Left lobe of liver (tissue), 2 donors: ENCODE measurements around the gene TRIM37. TPM values are rescaled to one million over a fixed set of nuclear protein-coding genes. Genes with fewer than 3 reads are reported as not detected.
"Not testable (repeated sequence)": the region's sequence is repeated elsewhere in the genome, so short reads cannot be mapped to it uniquely, and the experiment has no call there.

Experiments used
- ATAC-seq: fragments of 200-7000 bp; cut with Tn5 transposase; one replicate; pipeline ENCODE4 v1.9.1; 2020; ENCODE audit warnings: mild to moderate bottlenecking, moderate library complexity
- DNase-seq: peaks from one replicate; pipeline ENCODE4 v3.0.0-alpha.2; 2020; ENCODE audit warnings: low spot score
- total RNA-seq: library from RNA; stranded (reverse); gene quantifications from one replicate; pipeline ENCODE4 v1.2.1, GENCODE V29; 2021
- donor health status: DM: no; HTN: no; CAD: no; lungs with moderate emphysema.
- donor health status: DM: no; HTN: yes; CAD: no.

TRIM37 gene
- total RNA-seq, 1 donor from 2014 or later: 11.2 TPM

DNA sequence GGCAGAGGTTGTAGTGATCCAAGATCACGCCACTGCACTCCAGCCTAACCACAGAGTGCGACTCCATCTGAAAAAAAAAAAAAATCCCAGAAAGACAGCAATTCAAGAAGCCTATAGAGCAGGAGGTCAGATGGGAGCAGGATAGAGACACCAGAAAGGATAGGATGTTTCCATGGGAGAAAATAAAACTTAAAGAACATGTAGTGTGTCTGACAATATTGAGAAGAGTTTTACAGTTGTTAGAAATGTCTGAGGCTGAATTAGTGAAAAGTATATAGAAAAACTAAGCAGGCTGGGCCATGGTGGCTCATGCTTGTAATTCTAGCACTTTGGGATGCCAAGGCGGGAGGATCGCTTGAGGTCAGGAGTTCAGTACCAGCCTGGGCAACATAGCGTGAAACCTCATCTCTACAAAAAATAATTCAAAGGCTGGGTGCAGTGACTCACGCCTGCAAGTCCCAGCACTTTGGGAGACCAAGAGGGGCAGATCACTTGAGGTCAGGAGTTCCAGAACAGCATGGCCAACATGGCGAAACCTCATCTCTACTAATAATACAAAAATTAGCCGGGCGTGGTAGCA lies 15.3 kb upstream of the TRIM37 start:
- ATAC-seq (no peak), DNase-seq (no peak)

DNA sequence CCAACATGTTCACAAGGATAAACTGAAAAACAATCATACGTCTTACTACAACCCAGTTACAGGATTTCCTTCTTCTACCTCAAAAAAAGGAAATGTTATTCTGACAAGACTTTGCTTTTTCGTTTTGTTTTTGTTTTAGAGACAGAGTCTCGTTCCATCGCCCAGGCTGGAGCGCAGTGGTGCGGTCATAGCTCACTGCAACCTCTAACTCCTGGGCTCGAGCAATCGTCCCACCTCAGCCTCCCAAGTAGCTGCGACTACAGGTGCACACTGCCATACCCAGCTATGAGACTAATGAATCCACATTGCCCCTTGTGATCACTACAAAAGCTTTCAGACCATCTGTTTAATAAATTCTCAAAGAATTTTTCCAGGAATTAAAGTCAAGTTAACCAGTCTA lies 8.8 kb upstream of the TRIM37 start:
- ATAC-seq (no peak), DNase-seq (no peak)

DNA sequence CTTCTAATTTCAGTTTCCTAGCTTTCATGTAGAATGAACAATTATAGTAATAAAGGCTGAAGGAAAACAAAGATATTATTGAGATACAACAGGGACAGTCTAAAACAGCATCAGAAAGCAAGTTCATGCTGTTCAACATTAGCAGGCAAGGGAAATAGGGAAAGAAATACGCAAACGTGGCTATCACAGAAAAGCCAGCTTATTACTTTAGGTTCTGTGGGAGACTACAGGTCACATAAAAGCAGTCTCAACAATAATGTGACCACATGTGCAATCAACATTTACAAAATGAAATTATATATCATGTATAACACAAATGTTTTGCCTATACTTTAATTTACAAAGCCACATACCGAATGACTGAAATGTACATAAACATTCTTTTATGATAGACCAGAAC lies 4.9 kb upstream of the TRIM37 start:
- no peak for ATAC-seq
- DNase-seq: no peak

DNA sequence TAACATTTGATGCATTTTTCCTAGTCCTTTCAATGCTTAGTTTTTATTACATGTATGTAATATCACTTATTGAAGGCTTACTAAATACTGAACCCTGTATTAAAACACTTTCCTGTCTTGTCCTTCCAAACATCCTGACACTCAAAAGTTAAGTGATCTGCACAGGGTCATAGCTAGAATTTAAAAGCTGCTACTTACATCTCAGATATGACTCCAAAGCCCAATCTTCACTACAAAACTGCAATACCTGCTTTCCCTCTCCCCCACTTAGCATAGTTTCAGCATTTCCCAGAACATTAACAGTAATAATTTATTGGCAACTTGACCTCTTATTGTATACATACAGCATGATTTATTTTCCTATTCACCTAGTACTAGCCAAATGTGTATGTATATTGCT lies 4.3 kb upstream of the TRIM37 start:
- DNase-seq (no peak), ATAC-seq (no peak)

DNA sequence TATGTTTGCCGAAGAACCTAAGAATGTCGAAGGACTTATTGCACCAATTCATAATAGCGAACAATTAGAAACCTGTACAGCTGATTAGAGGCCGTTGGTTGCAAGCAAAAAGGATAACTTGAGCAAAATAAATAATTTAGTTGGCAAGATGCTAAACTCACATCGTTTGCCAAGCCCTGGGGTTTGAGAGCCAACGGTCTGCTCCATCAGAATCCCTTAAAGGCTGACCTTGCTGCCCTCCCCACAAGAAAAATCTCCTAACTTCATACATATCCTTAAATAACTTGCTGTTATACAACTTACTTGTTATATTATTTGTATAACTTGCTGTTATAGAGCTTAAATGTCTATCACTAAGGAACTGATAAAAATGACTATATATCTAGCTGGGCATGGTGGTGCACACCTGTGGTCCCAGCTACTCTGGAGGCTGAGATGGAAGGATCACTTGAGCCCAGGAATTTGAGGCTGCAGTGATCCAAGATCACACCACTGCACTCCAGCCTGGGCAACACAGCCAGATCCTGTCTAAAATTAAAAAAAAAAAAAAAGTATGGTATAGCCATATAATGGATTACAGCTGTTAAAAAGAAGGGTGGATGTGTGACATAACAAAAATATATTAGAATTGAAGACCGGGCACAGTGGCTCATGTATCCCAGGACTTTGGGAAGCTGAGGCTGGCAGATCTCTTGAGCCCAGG lies 1.9 kb upstream of the TRIM37 start:
- no peak for DNase-seq
- no peak for ATAC-seq

DNA sequence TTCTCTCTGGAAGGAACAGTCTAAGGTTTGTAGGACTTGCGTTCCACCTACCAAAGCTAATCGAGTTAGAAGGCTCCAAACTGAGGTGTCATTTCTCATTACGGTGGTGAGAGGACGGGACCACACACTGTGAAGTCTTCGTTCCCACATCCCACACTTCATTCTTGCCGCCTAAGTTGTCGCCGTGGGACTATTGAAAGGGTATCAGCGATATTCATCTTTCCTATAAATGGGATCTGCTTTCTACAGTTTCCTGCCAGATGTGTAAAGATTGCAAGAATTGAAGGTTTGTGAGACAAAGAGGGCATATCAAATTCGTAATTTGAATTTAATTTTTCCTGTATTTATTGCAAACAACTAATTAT lies 608 bp upstream of the TRIM37 start:
- ATAC-seq: no peak
- no peak for DNase-seq

DNA sequence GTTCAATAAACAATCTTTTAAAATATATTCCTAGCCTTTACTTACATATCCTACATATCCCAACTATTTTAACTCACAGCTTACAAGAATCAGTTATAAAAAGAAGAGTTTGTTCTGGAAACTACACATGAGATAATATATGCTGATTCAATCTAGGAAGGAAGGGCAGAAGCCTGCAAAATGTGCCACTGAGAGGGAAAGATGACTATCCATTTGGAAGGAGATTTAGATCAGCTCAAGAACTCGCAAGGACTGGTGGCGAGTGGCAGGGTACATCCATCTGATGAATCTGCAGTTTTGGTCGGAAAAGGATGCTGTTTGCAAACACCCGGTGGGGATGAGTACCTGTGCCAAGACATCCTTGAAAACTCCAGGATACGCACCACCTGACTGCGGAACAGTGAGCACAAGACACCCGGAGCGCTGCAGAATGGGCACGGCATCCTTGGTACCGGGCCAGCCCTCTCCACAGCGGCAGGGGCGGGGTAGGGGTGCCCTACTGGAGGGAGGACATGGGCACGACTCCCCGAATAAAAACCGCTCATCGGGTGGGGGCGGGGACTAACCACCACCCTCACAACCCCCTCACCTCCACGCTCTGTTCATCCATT lies 723 bp downstream of the TRIM37 start:
- ATAC-seq: peak; percentile 59
- DNase-seq: peak; percentile 75

DNA sequence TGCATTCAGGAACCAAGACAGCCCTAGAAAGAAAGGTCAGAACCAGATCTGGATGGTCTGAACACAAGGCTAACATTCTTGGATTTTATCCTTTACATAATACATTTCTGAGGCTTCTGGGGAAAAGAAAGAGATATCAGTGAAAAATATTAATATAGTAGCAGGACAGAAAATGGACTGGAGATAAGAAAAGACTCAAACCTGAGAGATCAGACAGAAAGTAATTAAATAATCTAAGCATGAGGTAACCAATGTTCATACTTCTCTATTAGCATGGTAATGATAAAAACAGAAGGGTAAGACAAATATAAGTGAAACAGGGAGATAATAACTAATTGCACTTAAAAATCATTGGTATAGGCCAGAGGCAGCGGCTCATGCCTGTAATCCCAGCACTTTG lies 5.5 kb downstream of the TRIM37 start:
- DNase-seq (no peak), ATAC-seq (no peak)

DNA sequence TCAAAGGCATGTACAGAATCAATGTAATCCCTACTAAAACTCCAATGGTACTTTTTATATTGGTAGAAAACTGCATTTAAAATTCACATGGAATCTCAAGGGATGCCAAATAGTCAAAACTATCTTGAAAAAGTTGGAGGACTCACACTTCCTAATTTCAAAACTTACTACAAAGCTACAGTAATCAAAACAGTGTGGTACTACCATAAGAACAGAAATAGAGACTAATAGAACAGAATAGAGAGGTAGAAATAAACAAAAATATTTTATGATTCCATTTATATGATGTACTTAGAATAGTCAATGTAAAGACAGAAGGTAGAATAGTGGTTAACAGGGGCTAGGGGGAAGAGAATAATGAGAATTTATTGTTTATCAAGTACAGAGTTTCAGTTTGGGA lies 8.8 kb downstream of the TRIM37 start:
- DNase-seq (no peak), ATAC-seq (no peak)

DNA sequence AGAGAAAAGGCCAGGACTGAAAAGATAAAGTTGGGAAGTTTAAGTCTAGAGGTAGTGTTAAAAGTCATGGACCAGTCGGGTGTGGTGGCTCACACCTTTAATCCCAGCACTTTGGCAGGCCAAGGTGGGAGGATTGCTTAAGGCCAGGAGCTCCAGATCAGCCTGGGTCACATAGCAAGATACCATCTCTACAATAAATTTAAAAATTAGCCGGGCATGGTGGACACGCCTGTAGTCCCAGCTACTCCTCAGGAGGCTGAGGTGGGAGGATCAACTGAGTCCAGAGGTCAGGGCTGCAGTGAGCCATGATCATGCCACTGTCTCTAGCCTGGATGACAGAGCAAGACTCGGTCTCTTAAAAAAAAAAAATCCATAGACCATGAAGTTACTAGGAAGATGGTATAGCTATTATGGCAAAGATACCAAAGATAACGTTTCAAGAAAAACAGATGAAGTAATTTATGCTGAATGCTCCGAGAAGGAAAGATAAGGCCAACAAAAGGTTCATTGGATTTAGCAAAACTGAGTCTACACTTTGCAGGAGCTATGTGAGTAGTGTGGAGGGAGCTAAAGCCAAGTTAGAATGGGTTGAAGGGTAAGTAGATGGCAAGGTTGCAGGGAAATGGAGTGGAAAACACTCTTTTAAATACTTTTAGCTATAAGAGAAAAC lies 11.7 kb downstream of the TRIM37 start:
- no peak for DNase-seq
- no peak for ATAC-seq

DNA sequence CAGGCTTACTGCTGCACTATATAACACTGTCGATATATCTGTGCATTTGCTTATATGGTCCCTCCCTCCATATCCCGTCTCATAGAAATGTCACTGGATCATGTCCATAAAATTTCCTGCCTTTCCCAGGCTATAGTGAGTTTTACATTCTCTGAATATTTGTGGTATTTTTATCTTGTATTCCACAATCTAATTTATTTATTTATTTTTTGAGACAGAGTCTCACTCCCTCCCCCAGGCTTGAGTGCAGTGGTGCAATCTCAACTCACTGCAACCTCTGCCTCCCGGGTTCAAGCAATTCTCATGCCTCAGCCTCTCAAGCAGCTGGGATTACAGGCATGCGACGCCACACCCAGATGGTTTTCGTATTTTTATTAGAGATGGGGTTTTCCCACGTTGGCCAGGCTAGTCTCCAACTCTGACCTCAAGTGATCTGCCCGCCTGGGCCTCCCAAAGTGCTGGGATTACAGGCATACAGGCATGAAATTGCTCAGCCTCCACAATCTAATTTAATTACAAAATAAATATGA lies 12.9 kb downstream of the TRIM37 start:
- DNase-seq (no peak), ATAC-seq (no peak)

DNA sequence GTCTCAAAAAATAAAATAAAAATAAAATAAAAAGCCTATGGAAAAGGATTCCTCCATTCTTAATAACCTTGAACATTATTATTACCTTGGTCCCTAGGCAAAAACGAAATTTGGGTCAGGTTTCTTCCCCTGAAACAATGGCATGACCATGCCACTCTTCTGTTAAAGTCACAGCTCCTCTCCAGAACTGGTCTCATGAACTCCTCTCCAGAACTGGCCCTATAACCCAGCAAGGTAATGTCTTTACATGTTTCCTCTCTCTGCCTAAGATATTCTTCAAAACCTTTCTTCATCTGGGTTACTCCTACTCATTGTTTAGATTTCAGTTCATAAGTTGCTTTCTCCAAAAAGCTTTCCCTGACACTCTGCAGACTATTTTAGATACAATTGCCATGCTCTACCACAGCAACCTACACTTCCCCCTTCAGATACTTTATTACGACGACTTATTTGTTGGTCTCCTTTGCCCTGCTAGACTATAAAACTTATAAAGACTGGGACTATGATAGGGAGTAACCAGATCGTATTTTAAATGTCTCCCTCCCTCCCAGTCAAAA lies 13.5 kb downstream of the TRIM37 start:
- ATAC-seq: no peak
- no peak for DNase-seq

DNA sequence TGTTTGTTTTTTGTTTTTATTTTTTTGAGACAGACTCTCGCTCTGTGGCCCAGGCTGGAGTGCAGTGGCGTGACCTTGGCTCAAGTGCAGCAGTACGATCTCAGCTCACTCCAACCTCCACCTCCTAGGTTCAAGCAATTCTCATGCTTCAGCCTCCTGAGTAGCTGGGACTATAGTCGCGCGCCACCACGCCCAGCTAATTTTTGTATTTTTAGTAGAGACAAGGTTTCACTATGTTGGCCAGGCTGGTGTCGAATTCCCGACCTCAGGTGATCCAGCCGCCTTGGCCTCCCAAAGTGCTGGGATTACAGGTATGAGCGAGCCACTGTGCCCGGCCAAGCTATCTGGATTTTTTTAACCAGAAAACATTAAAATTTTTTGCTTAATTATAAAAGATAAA lies 16.1 kb downstream of the TRIM37 start:
- ATAC-seq: not testable (repeated sequence)

DNA sequence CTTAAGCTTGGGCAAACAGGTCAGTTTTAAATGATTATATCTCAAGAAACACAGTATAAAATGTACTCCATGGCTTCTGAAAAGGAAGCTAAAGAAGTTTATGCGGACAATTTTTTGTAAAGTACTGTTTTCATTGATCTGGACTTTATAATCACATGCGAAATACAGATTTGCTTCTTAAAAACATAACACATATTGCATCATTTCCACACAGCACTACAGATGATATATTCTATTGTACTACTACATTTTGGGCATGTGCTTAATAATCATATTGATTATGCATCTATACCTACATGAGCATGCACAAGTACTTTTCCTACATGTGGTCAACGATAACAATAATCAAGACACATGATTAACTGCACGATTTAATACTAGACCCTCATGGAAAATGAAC lies 22.5 kb downstream of the TRIM37 start:
- ATAC-seq: no peak
- no peak for DNase-seq

More for the DNA sequence above, 16.1 kb downstream of the TRIM37 start:
- not testable (repeated sequence) for DNase-seq

DNA sequence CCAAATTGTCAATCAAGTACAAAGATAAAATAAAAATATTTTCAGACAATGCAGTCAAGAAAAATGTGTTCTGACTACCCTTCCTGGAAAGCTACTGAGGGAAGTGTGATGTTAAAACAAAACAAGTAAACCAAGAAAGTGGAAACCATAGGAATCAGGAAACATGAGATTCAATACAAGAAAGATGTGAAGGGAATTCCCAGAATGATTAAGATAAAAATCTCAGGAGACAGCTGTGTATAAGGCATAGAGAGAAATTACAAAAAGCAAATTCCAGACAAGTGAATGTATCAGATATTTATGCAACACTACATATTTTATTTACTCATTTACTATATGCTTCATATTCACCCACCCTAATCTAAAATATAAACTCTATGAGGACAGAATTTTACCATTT lies 32.2 kb downstream of the TRIM37 start:
- no peak for DNase-seq
- no peak for ATAC-seq

DNA sequence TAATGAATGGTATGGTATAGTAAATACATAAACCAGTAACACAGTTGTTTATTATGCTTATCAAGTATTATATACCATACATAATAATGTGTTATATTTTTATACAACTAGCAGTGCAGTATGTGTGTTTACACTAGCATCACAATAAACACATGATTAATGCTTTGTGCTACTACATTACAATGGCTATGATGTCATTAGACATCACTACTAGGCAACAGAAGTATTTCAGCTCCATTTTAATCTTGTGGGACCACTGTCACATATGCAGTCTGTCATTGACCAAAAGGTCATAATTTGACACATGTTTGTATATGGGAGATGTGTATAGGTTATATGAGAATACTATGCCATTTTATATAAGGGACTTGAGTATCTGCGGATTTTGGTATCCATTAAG lies 32.7 kb downstream of the TRIM37 start:
- ATAC-seq (no peak), DNase-seq (no peak)

DNA sequence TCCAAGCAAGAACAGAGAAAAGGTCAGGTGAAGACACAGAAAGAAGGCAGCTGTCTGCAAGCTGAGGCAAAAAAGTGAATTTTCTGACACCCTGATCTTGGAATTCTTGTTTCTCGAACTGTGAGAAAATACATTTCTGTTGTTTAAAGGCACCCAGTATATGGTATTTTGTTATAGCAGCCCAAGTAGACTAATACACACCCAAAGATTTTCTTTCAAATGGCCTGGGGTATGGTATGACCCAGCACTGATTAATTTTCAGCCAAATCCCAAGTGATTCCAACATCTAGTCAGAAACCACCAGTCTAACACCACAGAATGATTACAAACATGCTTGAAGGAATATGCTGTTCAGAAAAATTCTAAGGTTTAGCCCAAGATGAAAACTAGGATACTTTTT lies 36.8 kb downstream of the TRIM37 start:
- ATAC-seq: no peak
- DNase-seq: no peak

DNA sequence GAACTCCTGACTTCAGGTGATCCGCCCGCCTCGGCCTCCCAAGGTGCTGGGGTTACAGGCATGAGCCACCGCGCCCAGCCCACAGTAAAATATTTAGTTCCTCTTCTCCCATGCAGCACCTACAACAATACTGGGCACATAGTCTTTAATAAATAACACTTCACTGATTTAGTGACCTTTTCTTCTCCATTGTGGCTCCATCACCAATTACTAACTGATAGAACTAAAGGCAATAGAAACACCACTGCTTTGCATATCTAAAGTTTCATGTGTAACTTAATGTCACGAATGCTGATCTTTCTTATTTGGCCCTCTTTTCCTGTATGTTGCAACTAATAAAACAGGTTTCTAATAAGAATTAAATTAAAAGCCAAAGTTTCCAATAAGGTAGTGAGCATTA lies 38.9 kb downstream of the TRIM37 start:
- no peak for ATAC-seq
- DNase-seq: no peak

DNA sequence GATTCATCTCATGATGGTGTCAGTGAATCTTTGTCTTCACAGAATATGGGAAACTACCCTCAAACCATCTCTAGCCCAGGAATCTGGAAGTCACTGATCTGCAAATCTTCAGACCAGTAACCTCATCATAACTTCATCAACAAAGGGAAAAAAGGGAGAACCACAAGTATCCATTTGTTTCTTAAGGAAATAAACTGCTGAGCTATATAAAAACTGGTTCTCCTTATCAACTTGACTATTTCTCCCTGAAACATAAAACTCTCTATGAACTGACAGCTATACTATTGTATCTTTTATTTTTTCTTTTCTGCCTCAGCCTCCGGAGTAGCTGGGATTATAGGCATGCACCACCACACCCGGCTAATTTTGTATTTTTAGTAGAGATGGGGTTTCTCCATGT lies 39.3 kb downstream of the TRIM37 start:
- DNase-seq: no peak
- ATAC-seq: no peak

DNA sequence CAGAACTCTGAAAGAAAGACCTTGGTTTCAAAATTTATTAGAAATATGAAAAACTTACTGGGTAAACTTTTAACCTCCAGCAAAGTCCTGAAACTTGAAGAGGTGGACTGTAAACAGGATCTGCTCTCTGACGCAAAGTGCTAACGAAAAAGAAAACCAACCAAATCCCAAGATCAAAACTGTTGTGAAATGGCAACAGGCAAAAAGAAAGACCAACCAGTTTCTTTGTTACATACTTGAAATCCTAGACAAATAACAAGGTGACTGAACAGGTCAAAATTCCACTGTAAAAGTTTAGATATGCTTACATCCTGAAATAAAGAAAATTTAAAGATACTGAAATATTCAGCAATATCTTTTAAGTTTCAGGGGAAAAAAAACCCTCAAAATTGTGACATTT lies 44.2 kb downstream of the TRIM37 start:
- DNase-seq: no peak
- ATAC-seq: no peak

DNA sequence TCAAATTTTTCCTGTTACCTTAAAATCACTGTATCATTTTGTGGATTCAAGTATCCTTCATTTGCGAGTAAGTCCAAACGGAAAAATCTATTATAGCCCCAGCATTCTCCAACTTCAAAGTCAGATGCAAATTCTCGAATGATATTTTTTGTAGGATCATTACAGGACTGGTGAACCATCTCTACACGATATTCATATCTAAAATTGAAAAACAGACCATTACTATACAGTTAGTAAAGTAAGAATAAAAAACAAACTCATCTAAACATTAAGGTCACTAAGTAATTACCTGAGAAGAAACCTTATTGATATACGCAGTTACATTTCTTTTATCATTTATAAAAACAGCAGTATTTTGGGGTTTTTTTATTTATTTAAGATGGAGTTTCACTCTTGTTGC lies 49.8 kb downstream of the TRIM37 start:
- DNase-seq: no peak
- ATAC-seq: no peak

DNA sequence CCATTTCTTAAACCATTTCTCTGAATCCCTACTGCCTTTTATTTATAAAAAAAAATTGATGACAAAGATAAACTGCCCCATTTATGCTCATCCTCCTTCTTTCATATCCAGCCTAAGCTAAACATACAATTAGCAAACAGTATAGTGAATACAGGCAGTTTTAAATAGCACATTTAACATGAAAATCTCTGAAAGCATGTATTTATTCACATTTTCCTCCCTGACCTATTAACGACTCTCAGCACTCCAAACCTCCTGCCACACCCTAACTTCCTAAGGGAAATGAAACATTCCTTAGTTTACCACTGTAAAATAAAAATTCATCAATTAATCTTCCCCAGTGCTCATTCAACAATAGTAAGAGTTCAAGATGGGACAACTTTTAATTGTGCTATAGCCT lies 56.9 kb downstream of the TRIM37 start:
- DNase-seq: no peak

More for the DNA sequence above, 56.9 kb downstream of the TRIM37 start:
- no peak for ATAC-seq
